Chondrocyte (in vitro differentiated cells): ENCODE results near the gene TUBB6. TPM values are rescaled to one million over a fixed set of nuclear protein-coding genes. Genes with fewer than 3 reads are reported as not detected.
A peak's percentile ranks its signal among the peaks of the same experiment; 100 is the strongest.

Experiments
- DNase-seq: peaks from one replicate; pipeline ENCODE4 v3.0.0; 2021; ENCODE audit warnings: mixed read lengths, low spot score
- H3K27ac Mint-ChIP-seq: one replicate; pipeline ENCODE4 v1.8.0; 2021; ENCODE audit warnings: mild to moderate bottlenecking, moderate library complexity, mixed read lengths; ENCODE audit not compliant: unreplicated experiment
- H3K27me3 Mint-ChIP-seq: 2 replicates; pipeline ENCODE4 v1.8.0; 2021; ENCODE audit warnings: low read depth, mixed read lengths
- H3K36me3 Mint-ChIP-seq: 2 replicates; pipeline ENCODE4 v1.8.0; 2021; ENCODE audit warnings: low read depth, mixed read lengths
- H3K4me1 Mint-ChIP-seq: 2 replicates; pipeline ENCODE4 v1.8.0; 2021; ENCODE audit warnings: low read depth, mild to moderate bottlenecking, mixed read lengths
- H3K4me3 Mint-ChIP-seq: one replicate; pipeline ENCODE4 v1.8.0; 2021; ENCODE audit warnings: mild to moderate bottlenecking, moderate library complexity, mixed read lengths; ENCODE audit not compliant: unreplicated experiment
- H3K9me3 Mint-ChIP-seq: 2 replicates; pipeline ENCODE4 v1.8.0; 2021; ENCODE audit warnings: low read depth, mixed read lengths
- CTCF ChIP-seq: fragments of 200-600 bp; sonication (generic); IDR thresholded peaks from 2 replicates; pipeline ENCODE4 v1.5.0; 2021; ENCODE audit warnings: antibody characterized with exemption, mild to moderate bottlenecking, moderate library complexity
- total RNA-seq: library from RNA; stranded (reverse); gene quantifications from 3 replicates; pipeline ENCODE4 v1.2.1, GENCODE V29; 2021

The TUBB6 gene
- total RNA-seq, 1 donor from 2014 or later, result 198 TPM

GRCh38 chr18:12324991-12325725 is 17.1 kb downstream of the TUBB6 start:
- H3K9me3 Mint-ChIP-seq, result no peaks in the 10 kb centered on the region

GRCh38 chr18:12325726-12326245 is 17.7 kb downstream of the TUBB6 start:
- Mint-ChIP-seq H3K27me3 (no peaks in the 10 kb centered on the region), H3K4me3 (no peak overlapping the region), H3K27ac (no peak overlapping the region), H3K9me3 (no peaks in the 10 kb centered on the region), H3K36me3 (peaks cover 43% of the 10 kb centered on the region), H3K4me1 (peaks cover 20% of the 10 kb centered on the region)
- no peak for TF ChIP-seq CTCF
- no peak for DNase-seq

More at GRCh38 chr18:12324991-12325725, 17.1 kb downstream of the TUBB6 start:
- Mint-ChIP-seq H3K4me1 (peaks cover 22% of the 10 kb centered on the region), H3K27me3 (no peaks in the 10 kb centered on the region), H3K27ac (no peak overlapping the region), H3K36me3 (peaks cover 46% of the 10 kb centered on the region), H3K4me3 (no peak overlapping the region)
- no peak for DNase-seq
- TF ChIP-seq CTCF, result no peak

GRCh38 chr18:12326711-12327460 is 18.8 kb downstream of the TUBB6 start:
- H3K36me3 Mint-ChIP-seq, result peaks cover 38% of the 10 kb centered on the region
- TF ChIP-seq CTCF, result no peak
- DNase-seq, result no peak
- no peaks in the 10 kb centered on the region for H3K27me3 Mint-ChIP-seq
- H3K4me3 Mint-ChIP-seq, result no peak overlapping the region
- peak overlapping the region; percentile 50 for H3K27ac Mint-ChIP-seq
- H3K4me1 Mint-ChIP-seq, result peaks cover 12% of the 10 kb centered on the region
- H3K9me3 Mint-ChIP-seq, result no peaks in the 10 kb centered on the region

- Mint-ChIP-seq H3K4me1 (peaks cover 12% of the 10 kb centered on the region), H3K27ac (peak overlapping the region; percentile 50), H3K4me3 (no peak overlapping the region), H3K36me3 (peaks cover 36% of the 10 kb centered on the region), H3K27me3 (no peaks in the 10 kb centered on the region), H3K9me3 (no peaks in the 10 kb centered on the region)
- peak; percentile 84 for TF ChIP-seq CTCF
- no peak for DNase-seq
Observed at GRCh38 chr18:12327510-12328178, 19.6 kb downstream of the TUBB6 start.
